Upper lobe of right lung (tissue), 1 donor: ENCODE measurements around the gene TMEM266. TPM values are rescaled to one million over a fixed set of nuclear protein-coding genes. Genes with fewer than 3 reads are reported as not detected.
"Not testable (repeated sequence)": the region's sequence is repeated elsewhere in the genome, so short reads cannot be mapped to it uniquely, and the experiment has no call there.

Experiments
- ATAC-seq: fragments of 200-7000 bp; cut with Tn5 transposase; one replicate; pipeline ENCODE4 v1.9.1; 2020; ENCODE audit warnings: mild to moderate bottlenecking, moderate library complexity
- DNase-seq: peaks from one replicate; pipeline ENCODE4 v3.0.0-alpha.2; 2020
- H3K27ac ChIP-seq: fragments of 200-600 bp; one replicate; pipeline ENCODE4 v1.8.0; 2022
- H3K27me3 ChIP-seq: fragments of 200-600 bp; one replicate; pipeline ENCODE4 v1.8.0; 2022; ENCODE audit warnings: mild to moderate bottlenecking
- H3K36me3 ChIP-seq: fragments of 200-600 bp; one replicate; pipeline ENCODE4 v1.8.0; 2022
- H3K4me1 ChIP-seq: fragments of 200-600 bp; one replicate; pipeline ENCODE4 v1.8.0; 2022
- H3K4me3 ChIP-seq: fragments of 200-600 bp; one replicate; pipeline ENCODE4 v1.8.0; 2022; ENCODE audit warnings: mild to moderate bottlenecking
- H3K9me3 ChIP-seq: fragments of 200-600 bp; one replicate; pipeline ENCODE4 v1.8.0; 2022
- intact Hi-C: fragments of 100-400 bp; cut with DNase I; formaldehyde crosslinking; loops from one replicate; pipeline ENCODE4 v1.11.0; 2022
- total RNA-seq: library from RNA; stranded (reverse); fragmentation: NEBNext Ultra II Directional; extraction: Animal tissue kit (Norgen Biotek cat#: 25700); gene quantifications from one replicate; pipeline ENCODE4 v1.2.1, GENCODE V29; 2021
- TF ChIP-seq, protein P1 (sequence below): fragments of 200-600 bp; IDR thresholded peaks from one replicate; pipeline ENCODE4 v1.8.0; 2022; ENCODE audit warnings: antibody characterized with exemption
- donor health status: DM: no; HTN: yes; CAD: no; lungs with severe emphysema.

Gene TMEM266
- total RNA-seq, 1 donor from 2014 or later, result 2.5 TPM

DNA sequence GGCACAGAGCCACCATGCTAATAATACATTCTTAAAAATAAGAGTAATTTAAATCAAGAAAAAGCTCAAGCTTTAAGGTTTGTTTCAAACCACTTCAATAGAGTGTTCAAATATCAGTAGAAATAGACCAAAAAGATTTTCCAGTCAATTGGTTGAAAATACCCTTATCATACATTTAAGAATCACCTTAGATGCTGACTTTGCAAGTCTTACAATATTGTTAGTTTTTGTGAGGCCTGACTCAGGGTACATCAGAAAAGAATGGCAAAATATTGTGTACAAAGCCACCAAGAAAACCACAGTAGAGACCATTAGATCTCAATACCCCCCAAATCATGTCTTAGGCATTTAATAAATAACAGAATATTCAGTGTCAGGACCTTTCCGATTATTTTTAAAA lies 27.7 kb upstream of the TMEM266 start:
- TF ChIP-seq, protein P1, sequence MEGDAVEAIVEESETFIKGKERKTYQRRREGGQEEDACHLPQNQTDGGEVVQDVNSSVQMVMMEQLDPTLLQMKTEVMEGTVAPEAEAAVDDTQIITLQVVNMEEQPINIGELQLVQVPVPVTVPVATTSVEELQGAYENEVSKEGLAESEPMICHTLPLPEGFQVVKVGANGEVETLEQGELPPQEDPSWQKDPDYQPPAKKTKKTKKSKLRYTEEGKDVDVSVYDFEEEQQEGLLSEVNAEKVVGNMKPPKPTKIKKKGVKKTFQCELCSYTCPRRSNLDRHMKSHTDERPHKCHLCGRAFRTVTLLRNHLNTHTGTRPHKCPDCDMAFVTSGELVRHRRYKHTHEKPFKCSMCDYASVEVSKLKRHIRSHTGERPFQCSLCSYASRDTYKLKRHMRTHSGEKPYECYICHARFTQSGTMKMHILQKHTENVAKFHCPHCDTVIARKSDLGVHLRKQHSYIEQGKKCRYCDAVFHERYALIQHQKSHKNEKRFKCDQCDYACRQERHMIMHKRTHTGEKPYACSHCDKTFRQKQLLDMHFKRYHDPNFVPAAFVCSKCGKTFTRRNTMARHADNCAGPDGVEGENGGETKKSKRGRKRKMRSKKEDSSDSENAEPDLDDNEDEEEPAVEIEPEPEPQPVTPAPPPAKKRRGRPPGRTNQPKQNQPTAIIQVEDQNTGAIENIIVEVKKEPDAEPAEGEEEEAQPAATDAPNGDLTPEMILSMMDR, result no peak
- ATAC-seq (no peak), DNase-seq (no peak)
- H3K27ac ChIP-seq, result no peak overlapping the region
- intact Hi-C loops, result no loop called here
- no peaks in the 10 kb centered on the region for H3K9me3 ChIP-seq
- no peaks in the 10 kb centered on the region for H3K27me3 ChIP-seq
- H3K4me3 ChIP-seq, result no peak overlapping the region
- no peaks in the 10 kb centered on the region for H3K4me1 ChIP-seq
- H3K36me3 ChIP-seq, result no peaks in the 10 kb centered on the region

DNA sequence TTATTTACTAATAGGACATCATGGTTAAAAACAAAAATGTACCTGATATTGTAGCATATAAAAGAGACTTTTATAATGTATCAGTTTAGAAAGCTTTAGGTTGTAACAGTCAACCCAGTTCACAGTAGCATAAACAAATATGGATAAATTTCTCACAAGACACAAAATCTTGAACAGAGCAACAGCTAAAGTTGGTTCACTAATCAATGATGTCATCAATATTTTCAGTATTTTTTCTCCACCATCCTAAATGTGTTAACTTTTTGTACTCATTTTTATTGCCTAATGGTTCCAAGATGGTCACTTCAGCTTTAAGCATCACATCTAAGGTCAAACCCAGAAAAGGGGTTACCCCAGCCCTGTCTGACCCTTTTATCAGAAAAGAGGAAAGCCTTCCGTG lies 26.3 kb upstream of the TMEM266 start:
- Histone ChIP-seq H3K36me3 (no peaks in the 10 kb centered on the region), H3K27me3 (no peaks in the 10 kb centered on the region), H3K4me3 (no peak overlapping the region), H3K9me3 (no peaks in the 10 kb centered on the region), H3K4me1 (no peaks in the 10 kb centered on the region), H3K27ac (no peak overlapping the region)
- ATAC-seq (no peak), DNase-seq (no peak)
- intact Hi-C loops, result no loop called here
- TF ChIP-seq, protein P1, result no peak

DNA sequence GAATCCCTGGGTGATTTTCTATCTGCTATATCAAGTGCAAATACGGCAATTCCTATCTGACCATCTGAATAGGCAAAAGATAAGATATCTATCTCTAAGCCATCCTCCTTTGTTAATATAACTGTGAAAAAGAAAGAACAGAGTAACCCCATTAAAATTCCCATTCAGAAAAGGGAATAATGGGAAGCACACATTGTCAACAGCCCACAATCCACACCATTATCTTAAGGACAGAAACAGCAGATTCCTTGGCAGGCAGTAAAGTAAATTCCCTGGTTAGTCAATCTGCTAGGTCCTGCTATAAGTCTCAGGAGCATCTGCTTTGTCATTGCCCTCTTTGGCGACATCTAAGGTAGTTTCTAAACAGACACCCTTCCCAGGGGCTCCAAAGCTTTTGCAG lies 25.7 kb upstream of the TMEM266 start:
- TF ChIP-seq, protein P1, result no peak
- Histone ChIP-seq H3K4me1 (no peaks in the 10 kb centered on the region), H3K27me3 (no peaks in the 10 kb centered on the region), H3K36me3 (no peaks in the 10 kb centered on the region), H3K4me3 (no peak overlapping the region), H3K27ac (no peak overlapping the region), H3K9me3 (no peaks in the 10 kb centered on the region)
- DNase-seq (no peak), ATAC-seq (no peak)
- intact Hi-C loops, result no loop called here

DNA sequence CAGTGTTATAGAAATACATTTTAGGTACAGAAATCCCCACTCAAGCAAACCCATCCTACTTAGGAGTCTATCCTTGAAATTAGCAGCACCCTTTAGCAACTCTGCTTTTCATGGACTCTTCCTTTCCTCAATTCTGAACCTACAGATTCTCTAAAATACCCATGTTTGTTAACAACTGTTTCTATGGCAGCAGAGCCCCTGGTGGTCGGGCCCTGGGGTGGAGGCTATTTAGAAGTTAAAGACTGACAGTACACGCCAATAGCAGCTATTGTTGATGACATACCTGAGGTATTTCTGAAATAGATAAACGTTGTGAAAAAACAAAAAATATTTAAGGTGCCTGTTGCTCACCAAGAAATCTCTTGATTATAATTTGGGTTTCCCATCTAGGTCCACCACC lies 24.2 kb upstream of the TMEM266 start:
- Histone ChIP-seq H3K4me1 (no peaks in the 10 kb centered on the region), H3K9me3 (no peaks in the 10 kb centered on the region), H3K36me3 (no peaks in the 10 kb centered on the region), H3K27ac (no peak overlapping the region), H3K27me3 (no peaks in the 10 kb centered on the region), H3K4me3 (no peak overlapping the region)
- no peak for DNase-seq
- ATAC-seq, result no peak
- TF ChIP-seq, protein P1, result no peak
- intact Hi-C loops, result no loop called here

DNA sequence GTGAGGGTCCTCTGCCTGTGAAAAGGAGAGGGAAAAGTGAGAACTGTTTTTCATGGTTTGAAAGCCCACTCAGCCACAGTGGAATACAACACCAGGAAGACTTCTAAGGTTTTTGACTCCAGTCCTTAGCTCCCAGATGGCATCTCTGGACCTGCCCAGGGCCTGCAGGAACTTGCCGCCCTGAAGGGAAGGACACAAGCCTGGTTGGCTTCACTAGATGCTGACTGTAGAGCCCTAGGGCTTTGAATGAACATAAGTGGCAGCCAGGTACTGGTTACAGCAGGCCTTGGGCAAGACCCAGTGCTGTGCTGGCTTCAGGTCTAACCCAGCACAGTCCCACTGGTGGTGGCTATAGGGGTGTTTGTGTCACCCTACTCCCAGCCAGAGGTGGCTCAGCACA lies 21.3 kb upstream of the TMEM266 start:
- Histone ChIP-seq H3K4me1 (no peaks in the 10 kb centered on the region), H3K36me3 (no peaks in the 10 kb centered on the region), H3K27ac (no peak overlapping the region), H3K9me3 (no peaks in the 10 kb centered on the region), H3K27me3 (no peaks in the 10 kb centered on the region), H3K4me3 (no peak overlapping the region)
- TF ChIP-seq, protein P1, result no peak
- DNase-seq, result no peak
- no peak for ATAC-seq
- intact Hi-C loops, result no loop called here

DNA sequence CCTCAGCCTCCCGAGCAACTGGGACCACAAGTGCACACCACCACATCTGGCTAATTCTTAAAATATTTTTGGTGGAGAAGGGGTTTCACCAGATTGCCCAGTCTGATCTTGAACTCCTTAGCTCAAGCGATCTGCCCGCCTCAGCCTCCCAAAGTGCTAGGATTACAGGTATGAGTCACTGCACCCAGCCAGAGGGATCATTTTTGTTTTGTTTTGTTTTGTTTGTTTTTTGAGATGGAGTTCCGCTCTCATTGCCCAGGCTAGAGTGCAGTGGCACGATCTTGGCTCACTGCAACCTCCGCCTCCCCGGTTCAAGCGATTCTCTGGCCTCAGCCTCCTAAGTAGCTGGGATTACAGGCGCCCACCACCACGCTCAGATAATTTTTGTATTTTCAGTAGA lies 5.6 kb upstream of the TMEM266 start:
- ATAC-seq, H3K4me3 ChIP-seq, H3K9me3 ChIP-seq, DNase-seq, H3K4me1 ChIP-seq, H3K27ac ChIP-seq, H3K36me3 ChIP-seq: not testable (repeated sequence)
- intact Hi-C loops, result loop anchor here (10.0 kb wide), 1 partner anchor 81 kb away; no protein-coding TSS in a partner anchor
- H3K27me3 ChIP-seq, result peaks cover 14% of the 10 kb centered on the region
